Dedifferentiated amniotic fluid mesenchymal stem cell (primary cell): ENCODE results near the gene SLX4IP.
"Not testable (repeated sequence)": the region's sequence is repeated elsewhere in the genome, so short reads cannot be mapped to it uniquely, and the experiment has no call there.

Experiments
- DNase-seq: peaks from one replicate; pipeline ENCODE4 v3.0.0-alpha.2; 2016; ENCODE audit errors: extremely low spot score

SLX4IP gene

DNA sequence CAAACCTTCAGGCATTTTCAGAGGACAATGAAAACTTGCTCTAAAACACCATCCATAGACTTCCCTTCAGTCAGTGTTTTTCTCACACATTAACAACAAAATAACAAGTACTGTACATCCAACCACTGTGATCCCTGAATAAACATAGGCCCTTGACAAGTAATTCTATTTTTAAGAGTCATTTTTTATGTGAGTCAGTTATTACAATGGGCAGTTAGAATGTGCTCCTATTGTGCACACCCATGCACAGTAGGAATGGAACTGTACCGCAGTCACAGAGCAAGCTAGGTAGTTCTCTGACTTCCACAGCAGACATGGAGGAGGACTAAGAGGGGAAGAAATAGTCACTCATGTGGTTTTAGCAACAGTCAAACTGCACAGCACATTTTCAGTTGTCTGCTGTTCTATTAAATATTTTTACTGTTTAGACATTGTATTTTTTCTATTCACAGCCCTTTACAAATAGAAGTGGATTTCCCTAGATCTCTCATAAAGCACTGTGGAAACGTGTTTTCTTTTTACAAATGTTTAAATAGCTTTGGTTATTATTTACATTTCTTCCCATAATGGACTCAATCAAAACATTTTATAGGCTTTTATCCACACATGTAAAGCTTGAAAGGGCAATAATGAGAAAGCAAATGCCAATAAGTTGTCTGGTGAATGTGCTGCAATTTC, 138.3 kb downstream of the SLX4IP start:
- no peak for DNase-seq

DNA sequence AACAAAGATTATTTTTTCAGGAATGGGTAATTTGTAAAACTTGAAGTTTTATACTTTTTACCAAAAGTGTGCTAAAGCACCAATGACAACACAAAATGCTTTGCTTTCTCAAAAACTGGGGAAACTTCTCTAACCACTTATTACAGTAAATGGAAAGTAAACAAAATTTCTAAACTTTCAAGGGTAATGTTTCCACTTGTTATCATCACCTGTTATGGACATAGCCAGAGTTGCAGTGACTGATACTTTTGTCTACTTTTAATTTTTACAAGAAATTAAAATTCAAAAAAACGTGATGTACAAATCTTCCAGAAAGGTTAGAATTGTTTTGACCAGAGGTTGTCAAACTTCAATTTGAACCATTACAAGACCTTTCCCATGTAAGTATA, 138.8 kb downstream of the SLX4IP start:
- DNase-seq = no peak

DNA sequence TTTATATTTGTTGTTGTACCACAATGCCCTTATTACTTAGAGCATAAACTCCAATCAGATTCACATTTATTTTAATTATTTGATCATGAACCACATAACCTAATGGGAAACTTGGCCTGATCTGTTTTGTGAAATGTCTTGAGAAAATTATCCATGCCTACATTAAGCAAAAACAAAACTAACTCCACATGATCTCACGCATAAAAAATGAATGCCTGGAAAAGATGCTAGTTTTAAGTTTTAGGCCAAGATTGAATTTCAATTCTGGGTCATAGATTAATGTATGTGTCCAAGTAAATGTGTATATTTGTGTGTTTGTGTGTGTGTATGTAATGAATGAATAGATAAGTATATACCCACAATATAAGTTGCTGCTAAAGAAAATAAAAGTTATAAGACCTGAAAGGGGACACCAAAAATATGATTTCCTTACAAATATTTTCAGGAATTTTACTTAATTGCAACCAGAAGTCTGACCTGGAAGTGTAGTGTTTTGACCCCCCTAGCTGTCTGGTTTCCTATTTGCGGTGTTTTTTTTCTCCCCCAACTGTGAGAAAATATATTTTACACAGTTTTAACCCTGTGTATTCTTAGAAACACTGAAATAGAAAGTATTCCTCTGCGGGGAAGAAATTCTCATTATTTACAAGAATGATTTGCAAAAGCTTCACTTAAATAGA, 141.4 kb downstream of the SLX4IP start:
- DNase-seq = peak; percentile 30

DNA sequence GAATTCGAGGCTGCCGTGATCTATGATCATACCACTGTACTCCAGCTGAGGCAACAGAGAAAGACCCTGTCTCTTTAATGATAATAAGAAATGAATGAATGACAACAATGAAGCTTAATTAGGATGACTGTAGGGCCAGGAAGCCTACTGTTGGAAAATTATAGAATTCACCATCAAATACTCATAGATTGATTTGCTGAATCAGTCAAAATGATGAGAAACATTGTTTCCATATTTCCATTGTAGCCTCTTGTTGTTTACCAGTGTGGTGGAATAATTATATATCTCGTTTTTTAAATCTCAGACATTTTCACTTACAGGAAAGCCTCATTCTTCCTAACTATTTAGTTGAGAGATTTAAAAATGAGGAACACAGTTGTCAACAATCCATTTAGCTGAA, 142.5 kb downstream of the SLX4IP start:
- no peak for DNase-seq

DNA sequence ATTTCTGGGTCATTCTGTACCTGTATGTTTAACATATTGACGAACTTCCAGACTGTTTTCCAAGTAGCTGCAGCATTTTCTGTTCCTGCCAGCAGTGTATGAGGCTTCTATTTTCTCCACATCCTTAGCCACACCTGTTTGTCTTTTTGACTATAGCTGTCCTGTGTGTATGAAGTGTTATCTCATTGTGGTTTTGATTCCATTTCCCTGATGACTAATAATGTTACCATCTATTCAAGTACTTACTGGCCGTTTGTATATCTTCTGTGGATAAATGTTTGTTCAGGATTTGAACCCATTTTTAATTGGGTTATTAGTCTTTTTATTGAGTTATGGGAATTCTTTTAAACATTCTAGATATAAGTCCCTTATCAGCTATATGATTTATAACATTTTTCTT, 143.5 kb downstream of the SLX4IP start:
- DNase-seq = no peak

DNA sequence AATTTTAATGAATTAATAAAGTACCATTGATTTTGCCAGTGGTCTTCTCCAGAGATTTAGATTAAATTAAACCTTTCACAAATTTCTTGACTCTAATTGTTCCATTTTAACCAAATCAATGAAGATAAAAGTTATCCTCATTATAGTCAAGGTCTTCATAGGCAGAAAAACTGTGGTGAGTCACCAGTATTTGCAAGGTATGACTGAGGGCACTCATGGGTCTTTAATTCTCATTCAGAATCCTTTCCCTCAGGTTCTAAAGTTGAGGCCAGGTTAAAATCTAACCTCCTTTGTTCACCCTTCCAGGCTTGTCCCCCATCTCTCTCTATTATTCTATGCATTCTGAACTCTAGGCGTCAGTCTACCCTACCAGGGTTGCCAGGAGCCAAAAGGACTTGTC, 144.8 kb downstream of the SLX4IP start:
- no peak for DNase-seq

DNA sequence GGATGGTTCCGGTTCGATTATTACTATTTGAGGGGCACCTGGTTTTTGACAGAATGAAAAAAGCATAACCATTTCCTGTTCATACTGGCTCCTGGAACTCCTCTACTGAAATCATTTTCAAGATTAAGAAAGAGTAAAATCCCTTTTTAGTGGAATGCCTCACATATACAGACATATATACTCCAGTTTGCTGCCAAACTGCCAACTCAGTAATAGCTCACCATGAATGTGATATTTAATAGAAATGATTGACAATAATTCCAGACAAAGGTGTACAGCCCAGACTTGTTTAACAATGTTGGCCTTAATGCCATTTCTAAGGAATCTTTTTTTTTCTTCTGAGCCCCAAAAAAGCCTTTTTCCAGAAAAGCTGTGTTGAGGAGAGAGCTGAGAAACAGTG, 145.6 kb downstream of the SLX4IP start:
- no peak for DNase-seq

DNA sequence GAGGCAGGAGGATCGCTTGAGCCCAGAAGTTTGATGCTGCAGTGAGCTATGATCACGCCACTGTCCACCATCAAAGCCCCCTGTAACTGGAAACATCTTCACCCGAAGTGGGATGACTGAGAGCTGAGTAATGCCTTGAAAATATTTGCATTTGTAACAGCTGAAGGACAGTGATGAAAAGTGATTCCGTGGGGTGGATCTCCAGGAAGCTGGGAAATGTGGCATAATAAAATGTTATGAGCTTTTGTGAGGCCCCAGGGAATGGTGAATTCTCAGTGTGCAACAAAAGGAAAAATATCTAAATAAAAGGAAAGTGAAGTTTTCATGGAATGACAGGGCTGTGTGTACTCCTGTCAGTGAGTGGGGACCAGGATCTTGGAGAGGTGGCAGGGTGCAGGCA, 146.7 kb downstream of the SLX4IP start:
- DNase-seq = no peak

DNA sequence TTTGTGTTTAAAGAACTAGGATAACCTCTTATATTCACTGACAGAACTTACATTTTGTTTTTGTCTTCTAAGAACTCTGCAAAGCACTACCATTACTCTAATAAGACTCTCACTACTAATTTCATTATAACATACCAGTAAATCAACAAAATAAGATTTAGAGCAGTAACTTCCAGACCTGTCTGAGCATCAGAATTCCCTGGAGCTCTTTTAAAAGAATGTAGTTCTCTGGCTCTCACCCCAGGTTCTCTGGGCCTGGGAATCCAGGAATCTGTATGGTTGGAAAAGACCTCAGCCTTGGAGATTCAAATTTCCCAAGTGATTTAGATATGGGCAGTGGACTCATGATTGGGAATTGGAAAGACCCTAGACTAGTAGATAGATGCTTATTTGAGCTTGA, 149.3 kb downstream of the SLX4IP start:
- no peak for DNase-seq

DNA sequence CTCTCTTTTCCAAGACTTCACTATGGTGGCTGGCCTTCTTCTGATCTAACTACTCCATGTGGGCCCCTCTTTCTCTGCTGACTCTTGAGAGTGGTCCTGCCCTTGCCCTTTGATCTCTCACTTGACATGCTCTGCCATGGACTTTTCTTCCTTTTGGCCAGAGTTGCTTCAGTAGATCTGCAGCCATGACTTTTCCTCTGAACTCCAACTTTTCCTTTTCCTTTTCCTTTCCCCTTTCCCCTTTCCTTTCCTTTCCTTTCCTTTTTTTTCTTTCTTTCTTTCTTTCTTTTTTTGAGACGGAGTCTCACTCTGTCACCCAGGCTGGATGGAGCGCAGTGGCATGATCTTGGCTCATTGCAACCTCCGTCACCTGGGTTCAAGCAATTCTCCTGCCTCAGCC, 150.2 kb downstream of the SLX4IP start:
- no peak for DNase-seq

DNA sequence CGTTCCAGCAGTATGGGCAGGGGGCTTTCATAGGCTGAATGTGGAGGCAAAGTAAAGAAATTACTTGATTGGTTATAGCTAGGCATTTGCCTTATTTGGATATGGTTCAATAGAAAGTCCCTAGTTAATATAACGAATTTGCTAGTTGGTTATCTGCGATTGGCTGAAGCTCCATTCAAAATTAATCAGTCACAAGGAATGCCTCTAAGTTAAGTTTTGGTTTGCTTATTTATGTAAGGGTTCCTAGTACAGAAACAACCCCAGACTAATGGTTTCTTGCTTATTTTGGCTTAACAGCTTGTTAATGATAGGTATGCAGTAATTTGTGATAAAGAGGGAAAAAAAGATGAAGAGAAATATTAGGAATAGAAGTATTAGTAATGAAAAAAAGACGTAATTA, 151.2 kb downstream of the SLX4IP start:
- no peak for DNase-seq

DNA sequence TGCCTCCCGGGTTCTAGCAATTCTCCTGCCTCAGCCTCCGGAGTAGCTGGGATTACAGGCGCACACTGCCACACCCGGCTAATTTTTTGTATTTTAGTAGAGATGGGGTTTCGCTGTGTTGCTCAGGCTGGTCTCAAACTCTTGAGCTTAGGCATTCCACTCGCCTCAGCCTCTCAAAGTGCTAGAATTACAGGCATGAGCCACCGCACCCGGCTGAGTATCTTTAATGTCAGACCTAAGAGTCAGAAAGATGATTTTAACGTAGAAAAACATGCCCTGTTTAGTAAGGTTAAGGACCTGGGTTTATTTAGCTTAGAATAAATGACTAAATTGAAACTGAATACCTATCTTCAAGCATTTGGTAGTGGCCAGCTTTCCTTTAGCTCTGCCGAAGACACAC, 155.3 kb downstream of the SLX4IP start:
- not testable (repeated sequence) for DNase-seq

DNA sequence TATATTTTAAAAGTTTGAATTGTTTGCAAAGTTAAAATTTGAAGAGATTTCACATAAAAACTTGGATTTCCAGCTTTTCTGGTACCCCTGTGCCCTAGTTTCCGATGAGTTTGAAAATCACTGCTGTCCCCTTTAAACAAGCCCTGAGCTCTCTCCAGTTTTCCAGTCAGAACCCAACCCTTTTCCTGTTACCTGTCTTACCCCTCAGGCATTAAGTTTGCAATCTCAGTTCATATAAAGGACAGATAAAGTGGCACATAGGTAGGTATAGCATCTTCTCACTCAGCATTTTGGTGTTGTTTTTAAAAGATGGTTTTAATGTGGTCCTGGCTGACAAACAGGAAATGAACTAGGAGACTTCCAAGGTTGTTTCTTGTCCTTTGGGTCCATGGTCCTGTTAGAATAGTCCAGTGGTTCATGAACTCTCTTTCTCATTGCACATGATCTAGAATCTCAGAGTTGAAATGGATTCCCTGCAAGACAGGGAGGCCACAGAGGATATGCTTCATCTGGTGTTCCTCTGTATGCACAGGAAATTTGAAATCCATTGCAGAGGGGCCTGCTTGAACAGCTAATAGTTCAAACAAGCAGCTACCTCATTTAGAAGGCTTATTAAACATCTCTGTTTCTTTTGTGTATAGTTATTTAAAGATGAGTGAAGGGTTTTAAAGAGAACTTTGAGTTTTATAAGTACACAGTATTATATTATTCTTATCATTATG, 156.0 kb downstream of the SLX4IP start:
- no peak for DNase-seq

DNA sequence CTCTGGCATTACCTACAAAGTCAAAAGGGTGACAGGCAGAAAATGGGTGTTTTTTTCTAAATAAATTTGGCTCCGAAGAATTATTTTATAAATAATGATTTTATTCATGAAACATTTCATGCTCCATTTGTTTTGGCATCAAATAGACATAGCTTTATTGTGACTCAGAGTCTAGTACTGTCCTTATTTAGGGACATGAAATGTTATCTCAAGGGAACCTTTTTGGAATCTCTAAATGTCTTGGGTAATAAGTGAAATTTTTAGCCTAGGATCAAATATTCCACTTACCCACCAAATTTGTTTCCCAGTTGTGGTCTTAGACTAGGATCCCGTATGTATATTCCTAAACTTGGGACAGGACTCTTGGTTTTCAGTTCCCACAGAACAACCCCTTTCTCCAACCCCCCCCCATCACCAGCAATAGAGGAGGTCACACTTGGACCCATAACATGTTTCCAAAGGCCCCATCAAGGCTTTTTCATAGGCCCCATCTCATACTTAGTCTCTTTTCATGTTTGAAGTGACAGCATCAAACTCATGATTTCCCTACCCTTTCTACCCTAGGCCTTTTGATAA, 156.9 kb downstream of the SLX4IP start:
- DNase-seq = no peak

DNA sequence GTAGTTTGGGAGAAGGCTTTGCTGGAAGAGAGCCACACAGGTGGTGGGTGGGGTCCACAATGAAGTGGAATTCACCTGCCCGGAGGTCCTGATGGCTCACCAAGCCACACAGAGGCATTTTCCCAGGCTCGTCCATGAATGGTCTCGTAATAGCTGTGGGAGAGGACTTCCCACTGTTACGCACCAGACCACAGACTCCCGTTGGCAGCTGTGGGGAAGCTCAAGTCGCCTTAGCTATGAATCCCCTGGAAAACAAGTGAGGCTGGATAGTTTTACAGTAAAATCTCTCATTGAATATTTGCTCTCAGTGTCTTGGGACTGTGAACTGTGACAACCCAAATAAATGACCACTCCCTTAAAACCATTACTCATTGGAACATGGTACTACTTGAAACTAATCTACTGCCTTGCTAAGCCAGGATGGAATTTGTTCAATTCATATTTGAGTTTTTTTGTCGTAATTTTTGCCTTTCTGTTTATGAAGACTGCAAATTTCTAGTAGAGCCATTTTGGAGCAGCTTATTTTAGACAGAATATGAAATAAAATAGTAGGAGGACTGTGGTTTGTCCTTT, 159.3 kb downstream of the SLX4IP start:
- DNase-seq = no peak

DNA sequence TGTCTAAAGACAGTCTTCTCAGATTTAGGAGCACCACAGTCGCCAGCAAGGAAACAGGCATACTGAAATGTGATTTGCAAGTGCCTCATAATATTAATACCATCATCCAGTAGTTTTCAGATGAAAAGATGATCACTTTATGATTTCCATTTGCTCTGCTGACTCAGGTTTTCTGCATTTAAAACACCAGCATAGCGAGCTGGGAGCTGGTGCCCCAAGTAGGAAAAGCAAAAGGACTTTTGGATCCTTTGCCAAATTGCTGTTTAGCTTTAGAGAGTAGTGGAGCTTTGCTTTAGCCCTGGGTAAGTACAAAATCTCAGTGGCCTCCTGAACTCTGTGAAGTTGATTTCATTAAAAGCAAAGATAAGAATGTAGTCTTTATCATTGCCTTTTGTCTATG, 160.2 kb downstream of the SLX4IP start:
- no peak for DNase-seq

DNA sequence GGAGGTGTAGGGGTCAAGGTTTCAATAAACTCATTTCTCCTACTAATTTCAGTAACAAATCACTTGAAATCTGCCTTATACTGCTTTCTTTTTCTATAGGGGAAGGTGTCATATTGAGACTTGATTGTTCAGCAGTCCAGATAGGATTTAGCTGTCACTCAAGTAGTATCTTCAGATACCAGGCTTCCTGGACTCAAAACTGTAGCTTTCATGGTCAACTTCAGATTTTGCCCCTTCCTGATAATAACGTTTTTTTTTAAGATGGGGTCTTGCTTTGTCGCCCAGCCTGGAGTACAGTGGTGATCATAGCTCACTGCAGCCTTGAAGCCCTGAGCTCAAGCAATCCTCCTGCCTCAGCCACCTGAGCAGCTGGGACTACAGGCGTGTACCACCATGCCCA, 160.9 kb downstream of the SLX4IP start:
- no peak for DNase-seq

DNA sequence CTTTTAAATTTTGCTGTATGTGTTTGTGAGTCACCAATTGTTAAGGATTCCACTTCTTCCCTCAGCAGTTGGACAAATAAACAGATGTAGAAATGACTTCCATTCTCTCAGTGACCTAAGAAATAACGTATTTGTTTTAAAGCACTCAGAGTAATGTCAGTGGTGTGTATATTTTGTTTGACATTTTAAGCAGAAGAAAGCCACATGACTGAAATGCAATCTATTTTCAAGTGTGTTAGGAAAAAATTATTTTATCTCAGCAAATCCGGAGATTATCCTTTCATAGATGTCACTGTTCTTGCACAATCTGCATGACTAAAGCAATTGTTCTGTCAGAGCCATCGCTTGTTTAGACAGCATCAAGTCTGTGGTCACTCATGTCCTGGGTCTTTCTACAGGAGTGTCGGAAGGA, 161.6 kb downstream of the SLX4IP start:
- DNase-seq = peak; percentile 67

DNA sequence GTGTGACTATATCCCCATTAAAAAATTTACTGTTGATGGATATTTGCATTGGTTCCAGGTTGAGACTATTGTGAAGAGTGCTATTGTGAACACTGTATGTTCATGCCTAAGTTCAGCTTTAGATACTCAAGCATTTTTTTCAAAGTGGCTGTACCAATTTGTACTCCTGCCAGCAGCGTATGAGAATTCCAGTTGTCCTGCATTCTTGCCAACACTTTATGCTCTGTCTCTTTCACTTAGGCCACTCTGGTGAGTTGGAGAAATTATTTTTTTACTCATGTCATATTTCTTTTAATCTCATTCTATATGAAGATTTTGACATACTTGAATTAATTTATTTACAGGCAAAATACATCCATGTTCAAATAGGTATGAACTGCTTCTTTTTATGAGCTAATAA, 162.5 kb downstream of the SLX4IP start:
- no peak for DNase-seq

DNA sequence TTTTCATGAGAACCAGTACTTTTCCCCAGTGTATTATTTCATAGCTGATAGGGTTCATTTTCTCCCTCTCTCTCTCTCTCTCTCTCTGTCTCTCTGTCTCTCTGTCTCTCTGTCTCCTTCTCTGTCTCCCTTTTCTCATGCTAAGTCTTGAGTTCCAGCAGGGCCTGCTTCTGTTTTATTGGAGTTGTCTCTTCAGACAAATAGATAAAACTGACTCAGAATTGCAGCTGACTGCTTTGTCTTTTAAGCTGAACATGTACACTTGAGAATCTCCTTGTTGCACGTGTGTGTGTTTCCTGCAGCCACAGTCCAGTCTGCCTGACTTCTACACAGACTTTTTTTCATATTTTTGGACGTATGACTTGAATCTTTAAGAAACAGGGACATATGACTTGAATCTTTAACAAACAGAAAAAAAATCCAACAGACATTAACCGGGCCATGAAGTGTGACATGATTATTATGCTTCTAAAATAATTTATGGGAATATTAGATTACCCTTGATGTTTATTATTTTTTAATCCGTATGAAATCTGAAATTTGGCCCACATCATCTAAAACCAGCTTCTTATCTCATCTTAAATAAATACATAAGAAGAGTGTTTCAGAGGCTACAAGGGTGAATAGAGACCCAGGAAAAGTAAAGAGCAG, 167.2 kb downstream of the SLX4IP start:
- no peak for DNase-seq

DNA sequence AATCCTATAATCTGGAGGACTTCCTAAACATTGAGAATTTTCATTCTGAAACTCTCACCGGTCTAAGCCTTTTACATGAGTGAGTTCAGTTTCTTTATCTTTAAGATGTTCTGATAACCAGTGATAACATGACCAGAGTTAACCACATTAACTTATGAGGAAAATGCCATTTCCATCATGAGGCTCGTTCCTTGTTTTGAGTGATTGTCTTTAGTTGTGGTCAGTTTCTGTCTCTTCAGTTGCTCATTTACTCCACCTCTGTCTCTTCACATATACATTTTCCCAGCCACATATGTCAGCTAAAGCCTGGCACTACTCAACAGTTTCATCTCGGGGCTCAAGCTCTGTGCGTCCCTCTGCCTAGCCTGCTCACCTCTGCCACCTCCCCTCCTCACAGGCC, 168.3 kb downstream of the SLX4IP start:
- no peak for DNase-seq
